Coronary artery (tissue), 2 donors: Measurements from ENCODE around the gene NAMPT.

Source experiments
- DNase-seq: peaks from one replicate; pipeline ENCODE4 v3.0.0-alpha.2; 2017; ENCODE audit warnings: low spot score
- H3K27ac ChIP-seq, 2 donors: fragments of 200-600 bp; sonication (generic); one replicate each; pipeline ENCODE4 v1.5.1; 2016 to 2019
- H3K4me3 ChIP-seq: fragments of 200-600 bp; sonication (generic); 2 replicates; pipeline ENCODE4 v1.5.1; 2016; ENCODE audit warnings: mild to moderate bottlenecking, moderate library complexity
- CTCF ChIP-seq: fragments of 200-600 bp; sonication (generic); IDR thresholded peaks from one replicate; pipeline ENCODE4 v1.5.1; 2019; ENCODE audit warnings: antibody characterized with exemption

The NAMPT gene

GRCh38 chr7:106203473-106203872 lies 81.3 kb downstream of the NAMPT start:
- no peak for DNase-seq
- Histone ChIP-seq H3K27ac (no peak overlapping the region), H3K4me3 (no peak overlapping the region)
- TF ChIP-seq CTCF, result no peak

DNA sequence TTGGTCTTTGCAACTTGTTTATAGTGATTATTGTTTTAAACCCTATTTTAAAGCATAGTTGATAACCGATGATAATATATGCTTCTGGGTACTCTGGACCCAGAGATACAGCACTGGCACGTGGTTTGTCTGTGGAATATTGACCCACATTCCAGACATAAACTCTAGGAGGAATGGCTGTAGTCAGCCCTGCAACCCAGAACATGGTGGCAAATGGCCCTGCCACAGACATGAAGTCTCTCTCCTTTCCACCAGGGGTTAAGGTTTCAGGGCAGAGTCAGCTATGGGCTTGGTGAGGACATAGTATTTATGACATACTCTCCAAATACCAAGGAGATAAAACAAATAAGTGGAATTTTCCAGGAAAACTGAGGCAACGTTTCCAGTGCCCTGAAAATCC lies 83.6 kb downstream of the NAMPT start:
- Histone ChIP-seq H3K27ac (no peak overlapping the region), H3K4me3 (no peak overlapping the region)
- no peak for TF ChIP-seq CTCF
- no peak for DNase-seq

DNA sequence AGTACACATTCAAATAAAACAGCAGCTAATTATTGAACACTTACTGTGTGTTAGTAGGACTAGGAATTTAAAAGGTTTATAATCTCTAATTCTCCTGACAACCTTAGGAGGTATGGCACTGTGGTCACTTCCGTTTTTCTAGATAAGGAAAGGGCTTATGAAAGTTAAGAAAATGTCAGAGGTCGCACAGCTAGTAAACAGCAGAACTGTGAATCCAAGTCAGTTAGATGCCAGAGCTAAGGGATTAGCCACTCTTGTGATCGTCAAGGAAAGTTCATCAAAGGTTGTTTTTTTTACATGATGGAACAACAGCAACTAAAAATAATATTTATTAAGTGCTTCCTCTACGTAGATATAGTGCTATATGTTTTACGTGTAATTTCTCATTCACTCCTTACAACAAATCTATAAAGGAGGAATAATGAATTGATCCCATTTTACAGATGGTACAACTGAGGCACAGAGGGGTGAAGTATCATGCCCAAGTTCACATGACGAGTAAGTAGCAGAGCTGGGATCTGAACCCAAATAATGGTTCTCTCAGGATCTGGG lies 84.9 kb downstream of the NAMPT start:
- DNase-seq, result no peak
- Histone ChIP-seq H3K4me3 (no peak overlapping the region), H3K27ac (peak overlapping the region; percentile 32 to 49)
- no peak for TF ChIP-seq CTCF

GRCh38 chr7:106199024-106199423 lies 85.8 kb downstream of the NAMPT start:
- H3K4me3 ChIP-seq, result no peak overlapping the region
- no peak for TF ChIP-seq CTCF
- no peak for DNase-seq
- H3K27ac ChIP-seq, result peak overlapping the region; percentile 49 to 66
